ENCODE results near the gene SPATA13. TPM values are rescaled to one million over a fixed set of nuclear protein-coding genes. Genes with fewer than 3 reads are reported as not detected.

The SPATA13 gene
- total and polyA plus RNA-seq, 2 experiments from 2014 or later = 12.4 to 19.4 TPM

- Histone ChIP-seq H2AFZ (no peak overlapping the region), H3K36me3 (replicated peaks; ENCODE audit: insufficient read depth, low read depth) (no peaks in the 10 kb centered on the region), H3K9me2 (replicated peaks; ENCODE audit: insufficient read depth) (no peaks in the 10 kb centered on the region), H4K20me1 (ENCODE audit: insufficient read depth, poor library complexity, severe bottlenecking) (no peaks in the 10 kb centered on the region), H3K27me3 (no peaks in the 10 kb centered on the region), H3K79me2 (no peaks in the 10 kb centered on the region), H3K4me2 (peak overlapping the region; percentile 20), H3K9me3 (ENCODE audit: low read depth) (no peaks in the 10 kb centered on the region), H3K27ac (peak overlapping the region; percentile 81), H3K4me3 (no peak overlapping the region), H3K4me1 (ENCODE audit: insufficient read depth) (peaks cover 27% of the 10 kb centered on the region)
- DNase-seq (ENCODE audit: low spot score) = peak; percentile 66
- TF ChIP-seq EZH2phosphoT487 (IDR thresholded peaks at IDR 0.05; ENCODE audit: low read depth, severe bottlenecking, unreplicated experiment) (no peak), EZH2 (IDR thresholded peaks at IDR 0.05; ENCODE audit: borderline replicate concordance) (no peak), CTCF (IDR thresholded peaks at IDR 0.05; ENCODE audit: poor library complexity) (no peak)
- 53% methylated on average over 2 of the region's 2 CpGs for WGBS (ENCODE audit: low lambda C conversion rate, missing lambda C conversion rate)
These were observed 33.3 kb upstream of the SPATA13 start for GRCh38 chr13:24127116-24127631.

- H3K4me3 ChIP-seq = no peak overlapping the region
- no peaks in the 10 kb centered on the region for H3K79me2 ChIP-seq
- H3K27ac ChIP-seq = no peak overlapping the region
- no peak overlapping the region for H3K4me2 ChIP-seq
- peaks cover 27% of the 10 kb centered on the region for H3K4me1 ChIP-seq (ENCODE audit: insufficient read depth)
- H4K20me1 ChIP-seq (ENCODE audit: insufficient read depth, poor library complexity, severe bottlenecking) = no peaks in the 10 kb centered on the region
- no peak overlapping the region for H2AFZ ChIP-seq
- no peak for DNase-seq (ENCODE audit: low spot score)
- TF ChIP-seq CTCF (IDR thresholded peaks at IDR 0.05; ENCODE audit: poor library complexity) (no peak), EZH2 (IDR thresholded peaks at IDR 0.05; ENCODE audit: borderline replicate concordance) (no peak), EZH2phosphoT487 (IDR thresholded peaks at IDR 0.05; ENCODE audit: low read depth, severe bottlenecking, unreplicated experiment) (no peak)
- H3K36me3 ChIP-seq (replicated peaks; ENCODE audit: insufficient read depth, low read depth) = no peaks in the 10 kb centered on the region
- no peaks in the 10 kb centered on the region for H3K27me3 ChIP-seq
- WGBS (ENCODE audit: low lambda C conversion rate, missing lambda C conversion rate) = 92% methylated on average over 5 of the region's 5 CpGs
- no peaks in the 10 kb centered on the region for H3K9me3 ChIP-seq (ENCODE audit: low read depth)
- no peaks in the 10 kb centered on the region for H3K9me2 ChIP-seq (replicated peaks; ENCODE audit: insufficient read depth)
These were observed 32.4 kb upstream of the SPATA13 start for GRCh38 chr13:24128112-24128511.

GRCh38 chr13:24128962-24129361 is 31.6 kb upstream of the SPATA13 start:
- 86% methylated on average over 5 of the region's 5 CpGs for WGBS (ENCODE audit: low lambda C conversion rate, missing lambda C conversion rate)
- H2AFZ ChIP-seq = no peak overlapping the region
- no peak overlapping the region for H3K4me3 ChIP-seq
- no peak overlapping the region for H3K27ac ChIP-seq
- H4K20me1 ChIP-seq (ENCODE audit: insufficient read depth, poor library complexity, severe bottlenecking) = no peaks in the 10 kb centered on the region
- DNase-seq (ENCODE audit: low spot score) = no peak
- no peaks in the 10 kb centered on the region for H3K36me3 ChIP-seq (replicated peaks; ENCODE audit: insufficient read depth, low read depth)
- peaks cover 27% of the 10 kb centered on the region for H3K4me1 ChIP-seq (ENCODE audit: insufficient read depth)
- H3K9me2 ChIP-seq (replicated peaks; ENCODE audit: insufficient read depth) = no peaks in the 10 kb centered on the region
- no peaks in the 10 kb centered on the region for H3K9me3 ChIP-seq (ENCODE audit: low read depth)
- H3K4me2 ChIP-seq = no peak overlapping the region
- TF ChIP-seq EZH2phosphoT487 (IDR thresholded peaks at IDR 0.05; ENCODE audit: low read depth, severe bottlenecking, unreplicated experiment) = no peak
- no peak for TF ChIP-seq EZH2 (IDR thresholded peaks at IDR 0.05; ENCODE audit: borderline replicate concordance)
- no peak for TF ChIP-seq CTCF (IDR thresholded peaks at IDR 0.05; ENCODE audit: poor library complexity)
- H3K79me2 ChIP-seq = no peaks in the 10 kb centered on the region
- no peaks in the 10 kb centered on the region for H3K27me3 ChIP-seq
